Measurements from ENCODE around the gene PEF1. TPM values are rescaled to one million over a fixed set of nuclear protein-coding genes. Genes with fewer than 3 reads are reported as not detected.
A peak's percentile ranks its signal among the peaks of the same experiment; 100 is the strongest.

Gene PEF1
- total and polyA plus RNA-seq, 8 donors: 14.5 to 47.3 (median 20.2) TPM

GRCh38 chr1:31646259-31646960 is 1.7 kb upstream of the PEF1 start:
- Histone ChIP-seq H3K27me3 (no peaks in the 10 kb centered on the region), H3K4me3 (no peak overlapping the region), H3K4me1 (peaks cover 7 to 14% (median 12%) of the 10 kb centered on the region in 3 donors), H3K36me3 (no peaks in the 10 kb centered on the region), H3K9me3 (no peaks in the 10 kb centered on the region), H3K27ac (no peak overlapping the region)
- no peak for TF ChIP-seq CTCF (IDR thresholded peaks at IDR 0.05)
- 96 to 97% methylated on average over 4 of the region's 4 CpGs for WGBS, 2 donors
- intact Hi-C loops (cut with DNase I): no loop called here
- DNase-seq: no peak
- no peak for ATAC-seq
- FAIRE-seq: no peak

- TF ChIP-seq CTCF (IDR thresholded peaks at IDR 0.05): no peak
- no peaks in the 10 kb centered on the region for H3K9me3 ChIP-seq
- ATAC-seq (no peak), DNase-seq (peak in 2 of 6 donors; percentile 88 to 91), FAIRE-seq (no peak)
- no peaks in the 10 kb centered on the region for H3K27me3 ChIP-seq
- H3K4me1 ChIP-seq: peaks cover 7 to 14% (median 10%) of the 10 kb centered on the region in 3 donors
- no peaks in the 10 kb centered on the region for H3K36me3 ChIP-seq
- intact Hi-C loops (cut with DNase I): no loop called here
- 1% methylated on average over 11 of the region's 11 CpGs for WGBS, 2 donors
- H3K27ac ChIP-seq: peak overlapping the region; percentile 86 to 95 (median 88)
- H3K4me3 ChIP-seq: peak overlapping the region; percentile 72 to 99 (median 86)
Measured at GRCh38 chr1:31645274-31645568, 545 bp upstream of the PEF1 start.

GRCh38 chr1:31643976-31644559 is 608 bp downstream of the PEF1 start:
- H3K4me3 ChIP-seq: peak overlapping the region; percentile 72 to 99 (median 86)
- no peaks in the 10 kb centered on the region for H3K36me3 ChIP-seq
- no peaks in the 10 kb centered on the region for H3K27me3 ChIP-seq
- 2 to 3% methylated on average over 18 of the region's 18 CpGs for WGBS, 2 donors
- H3K27ac ChIP-seq: peak overlapping the region; percentile 86 to 95 (median 88)
- FAIRE-seq: no peak
- no peak for ATAC-seq
- TF ChIP-seq CTCF (IDR thresholded peaks at IDR 0.05): no peak
- H3K4me1 ChIP-seq: peaks cover 7 to 14% (median 13%) of the 10 kb centered on the region in 3 donors
- intact Hi-C loops (cut with DNase I): no loop called here
- no peaks in the 10 kb centered on the region for H3K9me3 ChIP-seq
- DNase-seq: peak in 1 of 6 donors; percentile 30

GRCh38 chr1:31642897-31643296 is 1.8 kb downstream of the PEF1 start:
- Histone ChIP-seq H3K36me3 (no peaks in the 10 kb centered on the region), H3K9me3 (no peaks in the 10 kb centered on the region), H3K4me1 (peaks cover 7 to 14% (median 13%) of the 10 kb centered on the region in 3 donors), H3K27me3 (no peaks in the 10 kb centered on the region), H3K27ac (no peak overlapping the region), H3K4me3 (no peak overlapping the region)
- intact Hi-C loops (cut with DNase I): no loop called here
- ATAC-seq: no peak
- no peak for FAIRE-seq
- no peak for DNase-seq
- WGBS, 2 donors: 85 to 90% methylated on average over 3 of the region's 3 CpGs
- TF ChIP-seq CTCF (IDR thresholded peaks at IDR 0.05): no peak

GRCh38 chr1:31642366-31642765 is 2.3 kb downstream of the PEF1 start:
- no peak overlapping the region for H3K27ac ChIP-seq
- 88 to 90% methylated on average over 4 of the region's 4 CpGs for WGBS, 2 donors
- DNase-seq (no peak), ATAC-seq (no peak), FAIRE-seq (no peak)
- H3K36me3 ChIP-seq: no peaks in the 10 kb centered on the region
- no peak overlapping the region for H3K4me3 ChIP-seq
- H3K4me1 ChIP-seq: peaks cover 7 to 14% (median 13%) of the 10 kb centered on the region in 3 donors
- no peaks in the 10 kb centered on the region for H3K27me3 ChIP-seq
- intact Hi-C loops (cut with DNase I): no loop called here
- H3K9me3 ChIP-seq: no peaks in the 10 kb centered on the region
- TF ChIP-seq CTCF (IDR thresholded peaks at IDR 0.05): no peak

Data from pancreas (tissue), 10 donors.